T-helper 1 cell treated with Interleukin-12 subunit alpha and Interleukin-12 subunit beta and Interleukin-4 antibody, amounts not matched to agents 30 μg/mL and 1 μg/mL, for 36 hours (primary cell): Measurements from ENCODE around the gene CLIP4.

Source experiments
- H3K27ac Mint-ChIP-seq: one replicate; pipeline ENCODE4 v1.8.0; 2021; ENCODE audit warnings: mild to moderate bottlenecking, mixed read lengths
- H3K27me3 Mint-ChIP-seq: one replicate; pipeline ENCODE4 v1.8.0; 2021; ENCODE audit warnings: low read depth, mixed read lengths
- H3K36me3 Mint-ChIP-seq: one replicate; pipeline ENCODE4 v1.8.0; 2021; ENCODE audit warnings: low read depth, mixed read lengths
- H3K4me1 Mint-ChIP-seq: one replicate; pipeline ENCODE4 v1.8.0; 2021; ENCODE audit warnings: low read depth, mixed read lengths
- H3K4me3 Mint-ChIP-seq: one replicate; pipeline ENCODE4 v1.8.0; 2021; ENCODE audit warnings: mild to moderate bottlenecking, moderate library complexity, mixed read lengths
- H3K9me3 Mint-ChIP-seq: one replicate; pipeline ENCODE4 v1.8.0; 2021; ENCODE audit warnings: mixed read lengths

CLIP4 gene

GRCh38 chr2:29114946-29115609 is at the start of gene CLIP4:
TSS of gene CLIP4 (plus strand) at chr2:29115415. CDS start at chr2:29121389, 5,974 bp downstream.
- H3K4me3 Mint-ChIP-seq, result peak within 1 kb of the TSS; percentile 93
- no peaks in the 10 kb centered on the region for H3K9me3 Mint-ChIP-seq
- peak within 1 kb of the TSS; percentile 96 for H3K27ac Mint-ChIP-seq
- peaks cover 13% of the 10 kb centered on the region for H3K27me3 Mint-ChIP-seq
- peaks cover 4% of the 10 kb centered on the region for H3K36me3 Mint-ChIP-seq
- peaks cover 55% of the 10 kb centered on the region for H3K4me1 Mint-ChIP-seq

- H3K27ac Mint-ChIP-seq, result no peak overlapping the region
These were observed 48.8 kb upstream of the CLIP4 start for GRCh38 chr2:29066271-29066860.

GRCh38 chr2:29066997-29067605 is 48.1 kb upstream of the CLIP4 start:
- H3K4me3 Mint-ChIP-seq, result no peak overlapping the region
- H3K9me3 Mint-ChIP-seq, result no peaks in the 10 kb centered on the region
- no peaks in the 10 kb centered on the region for H3K4me1 Mint-ChIP-seq
- no peaks in the 10 kb centered on the region for H3K27me3 Mint-ChIP-seq
- no peaks in the 10 kb centered on the region for H3K36me3 Mint-ChIP-seq
- no peak overlapping the region for H3K27ac Mint-ChIP-seq

More at GRCh38 chr2:29066271-29066860, 48.8 kb upstream of the CLIP4 start:
- H3K27me3 Mint-ChIP-seq, result no peaks in the 10 kb centered on the region
- no peaks in the 10 kb centered on the region for H3K36me3 Mint-ChIP-seq
- no peaks in the 10 kb centered on the region for H3K4me1 Mint-ChIP-seq
- H3K9me3 Mint-ChIP-seq, result no peaks in the 10 kb centered on the region
- H3K4me3 Mint-ChIP-seq, result no peak overlapping the region

GRCh38 chr2:29068513-29068912 is 46.7 kb upstream of the CLIP4 start:
- H3K27ac Mint-ChIP-seq, result no peak overlapping the region
- H3K4me1 Mint-ChIP-seq, result no peaks in the 10 kb centered on the region
- no peaks in the 10 kb centered on the region for H3K27me3 Mint-ChIP-seq
- H3K36me3 Mint-ChIP-seq, result no peaks in the 10 kb centered on the region
- no peak overlapping the region for H3K4me3 Mint-ChIP-seq
- H3K9me3 Mint-ChIP-seq, result no peaks in the 10 kb centered on the region

- H3K4me3 Mint-ChIP-seq, result no peak overlapping the region
- no peak overlapping the region for H3K27ac Mint-ChIP-seq
- H3K36me3 Mint-ChIP-seq, result no peaks in the 10 kb centered on the region
- H3K4me1 Mint-ChIP-seq, result no peaks in the 10 kb centered on the region
- no peaks in the 10 kb centered on the region for H3K9me3 Mint-ChIP-seq
- H3K27me3 Mint-ChIP-seq, result no peaks in the 10 kb centered on the region
These were observed 44.7 kb upstream of the CLIP4 start for GRCh38 chr2:29070526-29070925.

- H3K36me3 Mint-ChIP-seq, result no peaks in the 10 kb centered on the region
- no peak overlapping the region for H3K27ac Mint-ChIP-seq
- H3K27me3 Mint-ChIP-seq, result no peaks in the 10 kb centered on the region
- H3K4me1 Mint-ChIP-seq, result no peaks in the 10 kb centered on the region
- no peaks in the 10 kb centered on the region for H3K9me3 Mint-ChIP-seq
- H3K4me3 Mint-ChIP-seq, result no peak overlapping the region
These were observed 43.9 kb upstream of the CLIP4 start for GRCh38 chr2:29071032-29071975.

GRCh38 chr2:29072251-29072650 is 43.0 kb upstream of the CLIP4 start:
- Mint-ChIP-seq H3K36me3 (no peaks in the 10 kb centered on the region), H3K27ac (no peak overlapping the region)

GRCh38 chr2:29072971-29073725 is 42.1 kb upstream of the CLIP4 start:
- no peaks in the 10 kb centered on the region for H3K4me1 Mint-ChIP-seq
- no peaks in the 10 kb centered on the region for H3K9me3 Mint-ChIP-seq
- H3K27ac Mint-ChIP-seq, result no peak overlapping the region
- no peaks in the 10 kb centered on the region for H3K36me3 Mint-ChIP-seq
- no peak overlapping the region for H3K4me3 Mint-ChIP-seq
- H3K27me3 Mint-ChIP-seq, result no peaks in the 10 kb centered on the region

More at GRCh38 chr2:29072251-29072650, 43.0 kb upstream of the CLIP4 start:
- Mint-ChIP-seq H3K4me1 (no peaks in the 10 kb centered on the region), H3K4me3 (no peak overlapping the region), H3K27me3 (no peaks in the 10 kb centered on the region), H3K9me3 (no peaks in the 10 kb centered on the region)

GRCh38 chr2:29073933-29074332 is 41.3 kb upstream of the CLIP4 start:
- Mint-ChIP-seq H3K27ac (no peak overlapping the region), H3K27me3 (no peaks in the 10 kb centered on the region), H3K4me1 (no peaks in the 10 kb centered on the region), H3K36me3 (no peaks in the 10 kb centered on the region), H3K4me3 (no peak overlapping the region), H3K9me3 (peaks cover under 1% of the 10 kb centered on the region)

GRCh38 chr2:29074411-29074810 is 40.8 kb upstream of the CLIP4 start, which contains the start of gene PCARE:
TSS of gene PCARE (minus strand) at chr2:29074523. CDS start at chr2:29074261, 262 bp downstream.
- Mint-ChIP-seq H3K36me3 (no peaks in the 10 kb centered on the region), H3K4me1 (no peaks in the 10 kb centered on the region), H3K27ac (no peak within 1 kb of the TSS), H3K27me3 (no peaks in the 10 kb centered on the region), H3K9me3 (peaks cover 5% of the 10 kb centered on the region), H3K4me3 (no peak within 1 kb of the TSS)

- Mint-ChIP-seq H3K36me3 (no peaks in the 10 kb centered on the region), H3K4me3 (no peak overlapping the region), H3K9me3 (peaks cover 5% of the 10 kb centered on the region), H3K4me1 (no peaks in the 10 kb centered on the region), H3K27me3 (no peaks in the 10 kb centered on the region), H3K27ac (no peak overlapping the region)
These were observed 39.1 kb upstream of the CLIP4 start for GRCh38 chr2:29075894-29076705.

GRCh38 chr2:29079887-29080286 is 35.3 kb upstream of the CLIP4 start:
- Mint-ChIP-seq H3K4me3 (no peak overlapping the region), H3K9me3 (peaks cover 5% of the 10 kb centered on the region)

More at GRCh38 chr2:29079887-29080286, 35.3 kb upstream of the CLIP4 start:
- Mint-ChIP-seq H3K4me1 (no peaks in the 10 kb centered on the region), H3K36me3 (no peaks in the 10 kb centered on the region), H3K27me3 (no peaks in the 10 kb centered on the region), H3K27ac (no peak overlapping the region)
